GM10847 (cell line): ENCODE results near the gene AMMECR1.

Experiments
- POLR2A ChIP-seq: IDR thresholded peaks from 2 replicates; pipeline ENCODE4 v1.6.1; 2011; ENCODE audit not compliant: insufficient read length; ENCODE audit errors: extremely low read depth

The AMMECR1 gene

DNA sequence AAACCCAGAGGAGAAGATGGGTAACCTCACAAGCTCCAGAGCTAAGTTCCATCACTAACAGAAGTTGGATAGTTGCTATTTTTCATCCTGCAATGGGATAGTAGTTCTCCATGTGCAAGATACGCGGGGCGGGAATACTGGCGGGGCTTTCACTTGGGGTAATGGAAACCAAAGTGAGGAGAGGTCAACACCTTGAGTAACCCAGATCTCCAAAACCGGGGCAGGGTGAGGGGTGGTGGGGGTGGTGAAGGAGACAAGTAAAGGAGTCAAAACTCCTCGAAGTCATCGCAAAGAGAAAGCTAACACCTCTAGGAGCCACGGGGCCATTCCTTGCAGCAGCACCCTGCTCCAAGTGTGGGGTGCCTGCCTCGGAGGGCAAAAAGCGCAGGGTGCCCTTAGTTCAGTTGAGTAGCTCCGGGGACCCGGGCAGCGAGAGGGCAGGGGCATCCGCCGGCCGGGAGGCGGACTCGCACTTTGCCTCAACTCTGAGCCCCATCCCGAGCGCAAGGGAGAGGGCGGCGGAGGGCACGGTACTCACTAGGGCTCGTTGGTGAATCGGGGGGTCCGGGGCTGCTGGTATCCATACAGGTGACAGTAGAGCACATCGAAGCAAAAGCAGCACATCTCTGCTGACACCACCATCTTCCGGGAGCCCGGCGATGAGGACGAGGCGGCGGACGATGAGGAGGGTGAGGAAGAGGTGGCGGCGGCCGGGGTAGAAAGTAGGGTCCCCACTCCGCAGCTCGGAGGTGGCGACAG lies 645 bp downstream of the AMMECR1 start:
- no peak for TF ChIP-seq POLR2A

GRCh38 chrX:110316351-110317060 lies 1.4 kb downstream of the AMMECR1 start:
- TF ChIP-seq POLR2A, result no peak

DNA sequence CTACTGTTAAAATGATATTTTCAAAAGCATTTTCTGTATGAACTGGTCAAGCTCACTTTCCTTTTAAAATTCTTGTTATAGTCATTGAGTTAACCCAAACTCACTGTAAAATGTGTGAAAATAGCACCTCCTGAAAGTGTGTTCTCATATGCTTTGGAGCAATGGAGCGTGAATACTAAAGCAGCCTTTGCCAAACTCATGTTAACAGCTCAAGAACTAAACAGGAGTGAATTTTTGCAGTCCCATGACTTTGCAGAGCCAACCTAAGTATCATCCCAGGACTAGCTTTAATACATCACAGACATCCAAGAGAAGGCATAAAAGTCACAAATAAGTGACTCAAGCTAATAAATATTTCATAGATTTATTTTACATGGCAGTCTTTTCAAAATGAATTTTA lies 2.3 kb downstream of the AMMECR1 start:
- no peak for TF ChIP-seq POLR2A

DNA sequence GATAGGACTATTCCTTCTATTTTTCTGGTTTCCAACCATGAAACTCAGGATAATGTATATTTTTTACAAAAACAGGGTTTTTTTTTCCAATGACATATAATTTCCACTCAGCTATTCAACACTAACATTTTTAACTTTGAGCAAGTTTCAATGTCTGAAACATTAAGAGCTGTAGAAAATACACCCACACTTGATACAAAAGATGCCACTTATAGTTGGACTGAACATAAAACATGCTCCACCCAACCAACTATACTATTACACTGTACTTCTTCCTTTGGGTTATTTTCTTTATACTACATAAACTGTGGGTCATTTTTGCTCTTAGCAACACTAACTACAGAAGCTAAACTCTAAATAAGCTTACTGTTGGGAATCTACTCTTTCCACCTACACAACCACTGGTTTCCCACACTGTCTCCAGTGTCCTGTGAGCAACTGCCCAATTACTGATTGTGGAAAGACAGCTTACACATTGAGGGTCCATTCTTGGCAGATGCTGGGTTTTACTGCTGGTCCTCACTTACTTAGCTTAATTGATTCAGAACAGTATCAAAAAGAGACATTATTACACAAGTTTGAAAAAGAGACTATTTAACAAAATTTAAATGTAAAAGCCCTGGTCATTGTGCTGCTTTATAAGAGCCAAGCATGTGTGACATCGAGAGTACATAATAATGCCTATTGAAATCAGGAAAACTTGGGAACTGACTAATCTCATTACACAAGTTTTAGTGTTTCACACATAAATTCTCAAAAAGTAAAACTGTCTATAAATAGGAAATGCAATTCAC lies 6.3 kb downstream of the AMMECR1 start:
- no peak for TF ChIP-seq POLR2A

DNA sequence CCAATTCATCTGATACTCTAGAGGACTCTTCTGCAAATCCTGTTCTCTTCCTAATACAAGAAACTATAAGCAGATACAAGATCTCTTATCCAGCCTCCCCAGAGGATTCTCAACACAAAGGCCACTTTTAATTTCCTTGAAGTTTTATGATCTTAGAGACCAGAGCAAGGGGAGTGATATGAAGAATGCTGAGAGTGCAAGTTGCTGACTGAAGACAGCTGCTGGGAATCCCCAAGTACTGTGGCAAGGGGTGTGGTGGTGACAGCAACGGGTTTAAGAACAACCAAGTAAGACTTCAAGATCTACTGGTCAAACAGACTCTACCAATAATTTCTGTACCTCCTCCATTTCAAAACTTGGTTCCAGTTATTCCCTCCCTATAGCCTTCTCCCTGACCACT lies 7.0 kb downstream of the AMMECR1 start:
- TF ChIP-seq POLR2A, result no peak

DNA sequence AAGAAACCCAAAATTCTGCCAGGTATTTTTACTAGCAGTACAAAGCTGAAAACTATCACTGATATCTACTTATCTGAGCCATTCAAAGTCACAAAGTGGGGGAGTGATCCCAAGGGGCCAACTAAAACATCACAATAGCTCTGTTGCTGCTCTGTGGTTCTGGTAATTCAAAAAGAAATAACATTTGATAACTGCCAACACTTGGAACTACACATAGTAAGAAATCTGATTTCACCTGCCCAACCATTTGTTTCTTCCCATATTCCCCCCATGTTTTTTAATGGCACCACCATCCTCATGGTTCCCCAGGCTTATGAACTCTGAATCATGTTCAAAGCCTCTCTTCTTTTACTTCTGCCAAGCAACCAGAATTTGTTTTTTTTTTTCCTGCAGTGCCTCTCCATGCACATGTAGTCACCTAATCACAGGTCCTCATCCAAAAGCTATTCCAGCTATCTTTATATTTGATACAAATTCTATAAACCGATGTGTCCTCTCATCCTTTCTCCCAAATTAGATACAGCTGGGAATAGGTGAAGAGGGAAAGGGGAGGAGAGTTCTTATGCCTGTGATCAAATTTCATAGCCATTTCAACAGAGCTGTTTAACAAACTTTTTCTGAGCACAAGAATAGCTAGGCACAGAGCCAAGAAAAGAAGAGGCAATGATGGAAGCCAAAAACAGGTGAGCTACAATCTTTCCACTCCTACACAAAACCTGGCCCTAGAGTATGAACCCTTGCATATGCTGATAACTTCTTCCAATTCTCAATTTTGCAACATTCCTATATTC lies 7.7 kb downstream of the AMMECR1 start:
- no peak for TF ChIP-seq POLR2A

GRCh38 chrX:110308220-110308619 lies 9.7 kb downstream of the AMMECR1 start:
- TF ChIP-seq POLR2A, result no peak

GRCh38 chrX:110304884-110305283 lies 13.0 kb downstream of the AMMECR1 start:
- TF ChIP-seq POLR2A, result no peak

DNA sequence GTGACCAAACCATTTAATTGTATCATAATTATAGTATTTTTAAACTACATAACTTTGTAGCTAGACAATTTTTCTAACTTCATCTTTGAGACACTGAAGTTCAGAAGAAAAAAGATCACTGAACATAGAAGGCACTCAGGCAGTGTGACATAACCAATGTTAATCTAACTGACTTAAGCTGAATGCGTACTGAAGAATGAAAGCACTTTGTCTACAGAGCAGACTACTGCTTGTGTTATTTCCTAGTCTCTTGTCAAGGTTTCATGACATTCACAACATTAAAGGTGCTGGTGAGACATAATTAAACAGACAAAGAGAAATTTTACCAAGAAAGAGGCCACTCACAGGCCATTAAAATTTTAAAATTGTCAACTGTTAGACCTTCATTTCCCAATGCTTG lies 13.5 kb downstream of the AMMECR1 start:
- no peak for TF ChIP-seq POLR2A

GRCh38 chrX:110302975-110303374 lies 14.9 kb downstream of the AMMECR1 start:
- TF ChIP-seq POLR2A, result no peak

DNA sequence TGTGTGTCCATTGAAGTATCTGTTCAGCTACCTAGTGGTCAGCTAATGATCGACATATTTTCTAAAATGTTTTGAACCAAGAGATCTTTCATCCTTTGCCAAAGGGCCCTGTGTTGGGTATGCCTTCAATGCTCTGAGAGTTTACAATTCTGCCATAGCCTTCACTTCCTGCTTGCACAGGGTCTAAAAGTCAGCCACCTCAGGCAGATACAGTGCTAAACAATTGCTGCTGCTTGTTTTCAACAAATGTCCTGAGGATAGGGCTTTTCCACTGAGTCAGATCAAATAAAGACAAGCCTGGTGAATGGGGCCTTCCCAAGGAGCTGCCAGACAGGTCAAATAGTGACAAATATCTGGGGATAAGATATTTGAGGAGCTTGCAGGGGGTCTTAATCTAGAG lies 16.7 kb downstream of the AMMECR1 start:
- no peak for TF ChIP-seq POLR2A

DNA sequence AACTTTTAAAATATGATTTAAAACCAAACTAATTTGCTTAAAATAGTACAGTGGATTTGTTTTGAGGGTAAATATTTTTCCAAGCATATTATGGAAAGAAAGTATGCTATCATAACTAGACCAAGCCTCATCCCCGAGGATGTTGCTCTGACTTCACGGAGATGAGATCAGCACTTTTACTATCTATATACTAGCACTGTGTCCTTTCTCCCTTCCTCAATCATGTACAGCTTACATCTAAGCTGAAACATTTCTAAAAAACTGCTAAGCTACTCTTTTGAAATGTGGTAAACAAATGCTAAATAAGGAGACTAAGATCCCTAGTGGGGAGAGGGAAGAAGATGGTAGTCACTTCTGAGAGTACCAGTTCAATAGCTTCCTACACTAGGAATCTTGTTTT lies 23.8 kb downstream of the AMMECR1 start:
- no peak for TF ChIP-seq POLR2A

DNA sequence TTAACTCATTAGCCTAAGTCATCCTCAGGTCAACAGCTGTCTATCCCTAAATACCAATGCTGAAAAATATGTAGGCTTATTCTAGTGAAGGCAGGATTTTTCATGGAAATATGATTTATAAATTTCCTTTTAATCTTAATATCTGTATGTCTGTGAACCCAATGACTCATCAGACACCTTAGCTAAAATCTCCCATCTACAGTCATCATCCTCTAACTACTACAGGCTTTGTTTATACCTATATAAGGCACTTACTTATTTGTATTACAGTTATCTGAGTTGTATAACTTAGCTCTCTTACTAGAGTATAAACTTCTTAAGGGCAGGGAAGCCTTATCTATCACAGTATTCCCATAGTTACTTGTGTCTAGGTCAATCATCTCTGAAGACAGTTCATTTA lies 24.2 kb downstream of the AMMECR1 start:
- no peak for TF ChIP-seq POLR2A

- no peak for TF ChIP-seq POLR2A
These were observed 30.3 kb downstream of the AMMECR1 start for GRCh38 chrX:110287605-110288004.

DNA sequence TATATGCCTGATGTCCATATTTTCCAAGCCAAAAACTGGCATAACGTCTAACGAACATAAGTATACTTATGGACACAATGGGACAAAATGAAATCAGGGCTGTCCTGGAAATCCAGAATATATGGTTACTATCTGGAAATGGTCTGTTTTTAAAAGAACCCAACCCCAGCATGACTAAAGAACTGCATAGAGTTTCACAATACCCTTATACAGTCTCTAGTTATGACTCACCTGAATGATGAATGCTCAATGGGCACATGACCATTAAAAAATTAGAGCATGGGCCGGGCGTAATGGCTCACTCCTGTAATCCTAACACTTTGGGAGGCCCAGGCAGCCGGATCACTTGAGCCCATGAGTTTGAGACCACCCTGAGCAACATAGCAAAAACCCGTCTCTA lies 31.8 kb downstream of the AMMECR1 start:
- TF ChIP-seq POLR2A, result no peak

DNA sequence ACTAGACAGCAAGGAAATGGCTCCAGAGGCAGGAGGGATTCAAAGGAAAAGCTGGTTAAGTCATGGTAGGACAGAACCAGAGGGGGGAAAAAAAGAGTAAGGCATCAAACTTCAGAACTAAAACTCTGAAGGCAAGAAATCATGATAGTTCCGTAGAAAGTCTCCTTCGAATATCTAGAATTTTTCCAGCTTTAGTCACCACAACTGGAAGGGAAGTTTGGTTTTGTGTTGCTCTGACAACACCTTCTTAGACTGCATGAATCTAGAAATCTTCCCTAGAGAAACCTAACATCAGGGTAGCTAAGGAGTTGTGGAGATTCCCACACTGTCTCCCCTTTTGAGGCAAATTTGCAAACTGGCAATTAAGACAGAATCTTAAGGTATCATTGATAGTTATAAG lies 33.7 kb downstream of the AMMECR1 start:
- TF ChIP-seq POLR2A, result no peak

- no peak for TF ChIP-seq POLR2A
These were observed 35.0 kb downstream of the AMMECR1 start for GRCh38 chrX:110282922-110283321.
